Measurements from ENCODE around the gene MYO15B.

DNA sequence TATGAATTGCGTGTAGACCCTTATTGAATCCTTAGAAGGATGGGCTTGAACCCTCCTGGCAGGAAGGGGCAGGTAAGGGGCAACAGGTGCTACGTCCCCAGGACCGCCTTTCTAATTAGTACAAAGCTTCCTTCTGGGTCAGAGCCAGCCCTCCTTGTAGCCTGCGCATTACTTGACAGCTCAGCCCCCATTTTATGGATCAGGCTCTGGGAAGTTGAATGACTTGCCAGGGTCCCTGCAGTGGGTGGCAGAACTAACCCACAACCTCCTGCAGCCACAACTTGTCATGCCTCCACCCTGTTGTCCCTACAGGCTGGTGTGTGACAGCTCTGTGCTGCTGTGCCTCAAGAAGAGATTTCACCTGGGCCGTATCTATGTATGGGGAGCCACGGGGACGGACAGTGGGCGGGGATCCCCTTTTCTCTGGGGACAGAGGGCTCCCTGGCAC is 2.7 kb downstream of the MYO15B start:
- TF ChIP-seq, protein P1, sequence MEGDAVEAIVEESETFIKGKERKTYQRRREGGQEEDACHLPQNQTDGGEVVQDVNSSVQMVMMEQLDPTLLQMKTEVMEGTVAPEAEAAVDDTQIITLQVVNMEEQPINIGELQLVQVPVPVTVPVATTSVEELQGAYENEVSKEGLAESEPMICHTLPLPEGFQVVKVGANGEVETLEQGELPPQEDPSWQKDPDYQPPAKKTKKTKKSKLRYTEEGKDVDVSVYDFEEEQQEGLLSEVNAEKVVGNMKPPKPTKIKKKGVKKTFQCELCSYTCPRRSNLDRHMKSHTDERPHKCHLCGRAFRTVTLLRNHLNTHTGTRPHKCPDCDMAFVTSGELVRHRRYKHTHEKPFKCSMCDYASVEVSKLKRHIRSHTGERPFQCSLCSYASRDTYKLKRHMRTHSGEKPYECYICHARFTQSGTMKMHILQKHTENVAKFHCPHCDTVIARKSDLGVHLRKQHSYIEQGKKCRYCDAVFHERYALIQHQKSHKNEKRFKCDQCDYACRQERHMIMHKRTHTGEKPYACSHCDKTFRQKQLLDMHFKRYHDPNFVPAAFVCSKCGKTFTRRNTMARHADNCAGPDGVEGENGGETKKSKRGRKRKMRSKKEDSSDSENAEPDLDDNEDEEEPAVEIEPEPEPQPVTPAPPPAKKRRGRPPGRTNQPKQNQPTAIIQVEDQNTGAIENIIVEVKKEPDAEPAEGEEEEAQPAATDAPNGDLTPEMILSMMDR (conservative IDR thresholded peaks at IDR 0.05; ENCODE audit: low read depth, low read length): no peak
- TF ChIP-seq EZH2 (IDR thresholded peaks at IDR 0.05; ENCODE audit: low read length, unreplicated experiment) (no peak), EZH2phosphoT487 (IDR thresholded peaks at IDR 0.05; ENCODE audit: borderline replicate concordance, low read length) (no peak)

Measured in PC-3 (cell line).